HEK293T (cell line): ENCODE measurements around the gene SUGCT.

Source experiments
- FOXM1 ChIP-seq: fragments of 450-650 bp; IDR thresholded peaks from 2 replicates; pipeline ENCODE4 v1.6.1; 2017; ENCODE audit warnings: mild to moderate bottlenecking, borderline replicate concordance
- SP1 ChIP-seq: fragments of 450-650 bp; IDR thresholded peaks from 2 replicates; pipeline ENCODE4 v1.6.1; 2017
- ZNF384 ChIP-seq: fragments of 450-650 bp; IDR thresholded peaks from 2 replicates; pipeline ENCODE4 v1.6.1; 2016

- TF ChIP-seq ZNF384 (no peak), FOXM1 (no peak), SP1 (no peak)
Observed at GRCh38 chr7:40656349-40656748, 521.5 kb downstream of the SUGCT start.
